GM23248 (cell line): ENCODE measurements around the gene PIEZO1. TPM values are rescaled to one million over a fixed set of nuclear protein-coding genes. Genes with fewer than 3 reads are reported as not detected.

Source experiments
- DNase-seq: peaks from one replicate; pipeline ENCODE4 v3.0.0-alpha.2; 2015
- H2AFZ ChIP-seq: fragments of 200-600 bp; sonication (generic); 2 replicates; pipeline ENCODE4 v1.6.1; 2016; ENCODE audit warnings: antibody characterized with exemption
- H3F3A ChIP-seq: fragments of 200-600 bp; sonication (generic); 2 replicates; pipeline ENCODE4 v1.6.1; 2016; ENCODE audit warnings: mild to moderate bottlenecking, antibody characterized with exemption, mixed run types; ENCODE audit not compliant: insufficient read depth
- H3K27ac ChIP-seq: fragments of 200-600 bp; sonication (generic); 2 replicates; pipeline ENCODE4 v1.5.1; 2016; ENCODE audit warnings: mild to moderate bottlenecking
- H3K27me3 ChIP-seq: fragments of 200-600 bp; sonication (generic); replicated peaks from 2 replicates; pipeline ENCODE4 v1.6.1; 2016; ENCODE audit warnings: mild to moderate bottlenecking; ENCODE audit not compliant: insufficient read depth
- H3K36me3 ChIP-seq: fragments of 200-600 bp; sonication (generic); 2 replicates; pipeline ENCODE4 v1.6.1; 2016; ENCODE audit warnings: low read depth, mild to moderate bottlenecking
- H3K4me1 ChIP-seq: fragments of 200-600 bp; sonication (generic); 2 replicates; pipeline ENCODE4 v1.6.1; 2016; ENCODE audit warnings: mild to moderate bottlenecking; ENCODE audit not compliant: insufficient read depth
- H3K4me2 ChIP-seq: fragments of 200-600 bp; sonication (generic); one replicate; pipeline ENCODE4 v1.6.1; 2016; ENCODE audit warnings: mild to moderate bottlenecking; ENCODE audit not compliant: unreplicated experiment
- H3K4me3 ChIP-seq: fragments of 200-600 bp; sonication (generic); 2 replicates; pipeline ENCODE4 v1.5.1; 2016; ENCODE audit warnings: mild to moderate bottlenecking
- H3K79me2 ChIP-seq: fragments of 200-600 bp; sonication (generic); 2 replicates; pipeline ENCODE4 v1.6.1; 2016; ENCODE audit warnings: mild to moderate bottlenecking; ENCODE audit not compliant: insufficient read depth
- H3K9ac ChIP-seq: fragments of 200-600 bp; sonication (generic); 2 replicates; pipeline ENCODE4 v1.6.1; 2016; ENCODE audit warnings: mild to moderate bottlenecking
- H3K9me2 ChIP-seq: fragments of 200-600 bp; sonication (generic); 2 replicates; pipeline ENCODE4 v1.6.1; 2016; ENCODE audit warnings: mixed run types, mild to moderate bottlenecking, moderate library complexity; ENCODE audit not compliant: insufficient read depth
- H3K9me3 ChIP-seq: fragments of 200-600 bp; sonication (generic); one replicate; pipeline ENCODE4 v1.6.1; 2017; ENCODE audit warnings: low read depth
- H4K20me1 ChIP-seq: fragments of 200-600 bp; sonication (generic); 2 replicates; pipeline ENCODE4 v1.6.0; 2016; ENCODE audit not compliant: insufficient read depth
- EZH2 ChIP-seq: fragments of 200-600 bp; sonication (generic); IDR thresholded peaks from 2 replicates; pipeline ENCODE4 v1.6.1; 2018; ENCODE audit warnings: antibody characterized with exemption, mild to moderate bottlenecking; ENCODE audit not compliant: insufficient read depth, poor library complexity, severe bottlenecking
- EZH2phosphoT487 ChIP-seq: fragments of 200-600 bp; sonication (generic); IDR thresholded peaks from 2 replicates; pipeline ENCODE4 v1.6.1; 2018; ENCODE audit warnings: antibody characterized with exemption, moderate library complexity, mild to moderate bottlenecking, low read depth; ENCODE audit not compliant: insufficient read depth
- WGBS, 2 experiments: methylation state at CpG; one replicate each; pipeline ENCODE4 v1.1.6; 2015 to 2017; ENCODE audit warnings: low lambda C conversion rate in 2 of 2, low coverage in 1 of 2; ENCODE audit errors: missing lambda C conversion rate in 2 of 2; 5-methylcytosine and 5-hydroxymethylcytosine counted together
- in situ Hi-C: fragments of 300-500 bp; cut with MboI; formaldehyde crosslinking; loops from 2 replicates; pipeline ENCODE4 v1.15.0; 2020
- polyA plus RNA-seq: library from polyadenylated mRNA; unstranded; fragments of >200 nt; fragmentation: Nextera tagmentation; extraction: Ambion mirVana; gene quantifications from 2 replicates; pipeline ENCODE4 v1.2.1, GENCODE V29; 2016
- total RNA-seq: library from RNA; depleted of rRNA; stranded (reverse); fragments of >200 nt; shearing (Covaris generic); gene quantifications from 2 replicates; pipeline ENCODE4 v1.2.3, GENCODE V29; 2014

PIEZO1 gene
- total and polyA plus RNA-seq, 2 experiments from 2014 or later = 95.3 to 223 TPM

DNA sequence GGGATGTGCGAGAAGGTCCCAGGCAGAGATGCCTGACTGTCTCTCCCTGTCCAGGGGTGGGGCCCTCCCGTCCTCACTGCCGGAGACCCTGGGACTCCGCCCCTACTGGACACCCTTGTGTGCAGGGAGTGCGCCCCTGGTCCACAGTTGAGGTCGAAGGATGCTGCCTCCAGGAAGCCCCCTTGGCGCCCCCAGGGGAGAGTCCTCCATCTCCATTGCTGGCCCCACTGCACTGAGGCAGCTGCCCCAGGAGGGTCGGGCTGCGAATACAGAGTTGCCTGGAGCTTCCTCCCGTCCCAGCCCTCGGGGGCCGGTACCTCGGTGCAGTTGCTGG lies 52.1 kb downstream of the PIEZO1 start:
- H3K9me3 ChIP-seq = no peaks in the 10 kb centered on the region
- H3K4me3 ChIP-seq = no peak overlapping the region
- no peak overlapping the region for H3K4me2 ChIP-seq
- H3F3A ChIP-seq = peaks cover 6% of the 10 kb centered on the region; the same call in 1 of the 2 replicates
- no peaks in the 10 kb centered on the region for H3K27me3 ChIP-seq
- H3K9ac ChIP-seq = no peak overlapping the region
- H3K79me2 ChIP-seq = peaks cover 12% of the 10 kb centered on the region; the same call in 1 of the 2 replicates
- H3K27ac ChIP-seq = no peak overlapping the region
- 93 to 96% methylated on average over 13 of the region's 13 CpGs for WGBS, 2 experiments
- TF ChIP-seq EZH2 (no peak), EZH2phosphoT487 (no peak)
- H2AFZ ChIP-seq = no peak overlapping the region
- H3K36me3 ChIP-seq = peaks cover 20% of the 10 kb centered on the region; the same call in 1 of the 2 replicates
- H3K4me1 ChIP-seq = no peaks in the 10 kb centered on the region
- H4K20me1 ChIP-seq = no peaks in the 10 kb centered on the region
- in situ Hi-C loops = no loop called here
- DNase-seq = no peak
- no peaks in the 10 kb centered on the region for H3K9me2 ChIP-seq

DNA sequence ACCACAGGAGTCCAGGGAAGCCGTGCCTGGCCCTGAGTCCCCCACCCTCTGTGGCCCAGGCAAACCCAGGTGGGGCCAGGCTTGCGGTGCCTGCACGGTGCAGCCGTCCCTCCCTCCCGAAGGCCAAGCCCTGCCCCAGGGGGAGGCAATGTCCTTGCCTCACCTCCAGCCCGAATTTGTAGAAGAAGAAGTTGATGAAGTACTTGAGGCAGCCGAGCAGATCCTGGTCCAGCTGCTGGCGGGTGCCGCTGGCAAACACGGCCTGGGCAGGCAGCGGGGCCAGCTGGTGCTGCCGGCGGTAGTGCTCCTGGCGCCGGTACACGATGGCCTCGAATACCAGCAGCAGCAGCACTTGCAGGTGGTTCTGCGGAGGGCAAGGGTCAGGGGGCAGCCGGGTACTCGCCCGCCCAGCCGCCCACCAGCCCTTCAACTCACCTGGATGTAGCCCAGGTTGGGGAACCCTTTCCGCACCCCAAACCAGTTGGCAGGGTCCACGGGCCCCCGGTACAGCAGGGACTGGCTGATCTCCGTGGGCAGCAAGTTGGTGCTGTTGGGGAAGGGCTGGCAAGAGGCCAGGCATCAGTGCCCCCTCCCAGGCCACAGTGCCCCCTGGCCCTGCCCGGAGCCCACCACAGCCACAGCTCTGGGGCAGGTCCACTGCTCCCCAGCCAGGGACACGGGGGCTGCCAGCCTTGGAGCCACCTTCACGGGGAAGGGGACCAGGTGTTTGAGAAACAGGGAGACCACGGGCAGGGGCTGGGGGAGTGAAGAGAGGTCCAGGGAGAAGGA lies 52.7 kb downstream of the PIEZO1 start:
- no peaks in the 10 kb centered on the region for H4K20me1 ChIP-seq
- no peak overlapping the region for H3K4me3 ChIP-seq
- peaks cover 6% of the 10 kb centered on the region; the same call in 1 of the 2 replicates for H3F3A ChIP-seq
- peaks cover 20% of the 10 kb centered on the region; the same call in 1 of the 2 replicates for H3K36me3 ChIP-seq
- DNase-seq = no peak
- WGBS, 2 experiments = 85 to 87% methylated on average over 25 to 28 of the region's 30 CpGs
- H3K9ac ChIP-seq = no peak overlapping the region
- no peak overlapping the region for H2AFZ ChIP-seq
- H3K4me1 ChIP-seq = no peaks in the 10 kb centered on the region
- no peak overlapping the region for H3K27ac ChIP-seq
- H3K27me3 ChIP-seq = no peaks in the 10 kb centered on the region
- in situ Hi-C loops = no loop called here
- no peaks in the 10 kb centered on the region for H3K9me3 ChIP-seq
- H3K79me2 ChIP-seq = peaks cover 7% of the 10 kb centered on the region; the same call in 1 of the 2 replicates
- no peaks in the 10 kb centered on the region for H3K9me2 ChIP-seq
- H3K4me2 ChIP-seq = no peak overlapping the region
- TF ChIP-seq EZH2phosphoT487 (no peak), EZH2 (no peak)

DNA sequence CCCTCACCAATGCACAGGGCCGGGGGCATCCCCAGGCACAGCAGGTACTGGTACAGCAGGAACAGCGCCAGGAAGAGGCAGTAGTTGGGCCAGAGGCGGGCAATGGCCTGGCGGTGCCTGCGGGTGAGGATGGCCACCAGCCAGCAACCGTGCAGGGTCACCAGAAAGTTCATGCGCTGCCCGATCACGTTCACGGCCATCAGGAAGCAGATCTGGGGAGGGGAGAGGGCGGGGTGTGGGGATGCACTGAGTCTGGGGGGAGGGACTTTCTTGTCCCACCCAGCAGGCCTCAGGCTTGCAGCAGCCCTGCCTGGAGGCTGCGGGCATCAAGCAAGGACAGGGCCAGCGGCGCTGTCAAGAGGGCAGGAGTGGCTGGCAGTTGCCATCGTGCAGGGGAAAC lies 53.3 kb downstream of the PIEZO1 start:
- WGBS, 2 experiments = 75 to 81% methylated on average over 10 to 15 of the region's 15 CpGs
- Histone ChIP-seq H3K27ac (no peak overlapping the region), H3K4me3 (no peak overlapping the region), H3K79me2 (peaks cover 2% of the 10 kb centered on the region; the same call in 1 of the 2 replicates), H3K9me3 (no peaks in the 10 kb centered on the region), H4K20me1 (no peaks in the 10 kb centered on the region), H3K9me2 (no peaks in the 10 kb centered on the region), H3K4me1 (no peaks in the 10 kb centered on the region), H3F3A (peaks cover 6% of the 10 kb centered on the region; the same call in 1 of the 2 replicates), H2AFZ (no peak overlapping the region), H3K4me2 (no peak overlapping the region), H3K36me3 (peaks cover 20% of the 10 kb centered on the region; the same call in 1 of the 2 replicates), H3K27me3 (no peaks in the 10 kb centered on the region), H3K9ac (no peak overlapping the region)
- no peak for DNase-seq
- TF ChIP-seq EZH2 (no peak), EZH2phosphoT487 (no peak)
- in situ Hi-C loops = no loop called here

DNA sequence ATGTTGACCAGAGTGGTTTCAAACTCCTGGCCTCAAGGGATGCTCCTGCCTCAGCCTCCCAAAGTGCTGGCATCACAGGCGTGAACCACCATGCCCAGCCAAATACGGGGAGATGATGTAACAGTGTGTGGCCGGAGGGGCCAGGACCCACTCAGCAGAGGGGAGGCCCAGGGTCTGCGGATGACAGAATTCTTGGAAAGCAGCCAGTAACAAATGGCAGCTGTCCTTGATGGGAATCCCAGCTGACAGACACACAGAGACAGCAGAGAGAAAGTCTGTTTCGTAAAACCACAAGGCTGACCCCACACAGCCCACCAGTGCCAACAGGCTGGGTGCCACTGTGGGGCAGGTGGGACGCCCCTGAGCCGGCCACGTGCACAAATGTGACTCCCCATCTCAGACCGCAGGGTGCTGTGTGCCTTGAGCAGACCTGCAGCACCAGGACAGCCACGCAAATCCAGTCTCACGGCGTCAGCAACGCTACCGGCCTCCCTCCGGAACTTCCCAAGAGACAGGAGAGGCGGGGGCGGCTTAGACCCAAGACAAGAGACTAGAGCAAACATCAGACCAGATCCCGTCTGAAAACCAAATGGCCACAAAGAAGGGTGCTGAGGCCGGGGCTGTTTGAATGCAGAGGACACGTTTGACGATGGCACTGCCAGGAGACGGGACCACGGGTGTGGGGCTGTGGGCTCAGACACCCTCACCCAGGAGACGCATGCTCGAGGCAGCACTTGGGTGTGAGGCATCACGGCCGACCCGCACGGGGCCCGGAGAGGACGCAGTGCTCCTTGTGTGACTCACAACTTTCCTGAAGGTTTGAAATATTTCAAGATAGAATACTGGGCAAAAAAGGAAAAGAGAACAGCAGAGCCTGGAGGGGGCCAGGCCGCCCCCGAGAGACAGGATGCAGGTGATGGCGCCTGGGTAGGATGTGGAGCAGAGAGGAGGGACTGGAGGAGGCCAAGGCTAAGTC lies 54.1 kb downstream of the PIEZO1 start:
- Histone ChIP-seq H3K4me2 (no peak overlapping the region), H2AFZ (no peak overlapping the region), H3F3A (peaks cover 6% of the 10 kb centered on the region; the same call in 1 of the 2 replicates), H3K9me2 (no peaks in the 10 kb centered on the region), H3K27ac (no peak overlapping the region), H3K27me3 (no peaks in the 10 kb centered on the region), H3K9me3 (no peaks in the 10 kb centered on the region), H3K9ac (no peak overlapping the region), H3K36me3 (peaks cover 26% of the 10 kb centered on the region; the same call in 1 of the 2 replicates), H3K4me3 (no peak overlapping the region), H3K4me1 (no peaks in the 10 kb centered on the region), H4K20me1 (no peaks in the 10 kb centered on the region), H3K79me2 (0 out of 2 replicates have a peak, but pooled peaks cover 6% of the 10 kb centered on the region)
- in situ Hi-C loops = no loop called here
- 93 to 94% methylated on average over 31 to 34 of the region's 34 CpGs for WGBS, 2 experiments
- no peak for DNase-seq
- TF ChIP-seq EZH2 = no peak
- TF ChIP-seq EZH2phosphoT487 = no peak
